Activated CD4-positive, alpha-beta memory T cell treated with anti-CD3 and anti-CD28 coated beads for 36 hours (primary cell): Measurements from ENCODE around the gene INTS11. TPM values are rescaled to one million over a fixed set of nuclear protein-coding genes. Genes with fewer than 3 reads are reported as not detected.

ENCODE experiments used
- CTCF ChIA-PET: fragments of 350-600 bp; sonication (Branson Sonifier 250); formaldehyde crosslinking; loops from one replicate; lab custom pipeline; 2021; ENCODE audit warnings: antibody characterized with exemption, inconsistent platforms; lab: Charles Lee
- POLR2A ChIA-PET: fragments of 350-600 bp; sonication (Branson Sonifier 250); formaldehyde crosslinking; loops from one replicate; lab custom pipeline; 2021; ENCODE audit warnings: antibody characterized with exemption; lab: Charles Lee
- DNase-seq: peaks from one replicate; pipeline ENCODE4 v3.0.0-alpha.2; 2020
- H3K27ac Mint-ChIP-seq: one replicate; pipeline ENCODE4 v1.8.0; 2021; ENCODE audit warnings: mixed read lengths
- H3K27me3 Mint-ChIP-seq: one replicate; pipeline ENCODE4 v1.8.0; 2021; ENCODE audit warnings: mixed read lengths
- H3K36me3 Mint-ChIP-seq: one replicate; pipeline ENCODE4 v1.8.0; 2021; ENCODE audit warnings: mixed read lengths
- H3K4me1 Mint-ChIP-seq: one replicate; pipeline ENCODE4 v1.8.0; 2021; ENCODE audit warnings: low read depth, mixed read lengths
- H3K4me3 Mint-ChIP-seq: one replicate; pipeline ENCODE4 v1.8.0; 2021; ENCODE audit warnings: mild to moderate bottlenecking, mixed read lengths
- H3K9me3 Mint-ChIP-seq: one replicate; pipeline ENCODE4 v1.8.0; 2021; ENCODE audit warnings: mixed read lengths
- intact Hi-C: fragments of 100-400 bp; cut with micrococcal nuclease; formaldehyde crosslinking; loops from one replicate; pipeline ENCODE4 v1.15.1; 2023
- total RNA-seq, 2 experiments: library from RNA; stranded (reverse); gene quantifications; one replicate each; pipeline ENCODE4 v1.2.3, GENCODE V29; 2021

The INTS11 gene
- total RNA-seq, 2 experiments from 2014 or later: 107 to 120 TPM

GRCh38 chr1:1347026-1347595 is 22.7 kb upstream of the INTS11 start:
- Mint-ChIP-seq H3K27me3 (peaks cover 4% of the 10 kb centered on the region), H3K9me3 (no peaks in the 10 kb centered on the region), H3K27ac (no peak overlapping the region), H3K4me1 (peaks cover 20% of the 10 kb centered on the region), H3K4me3 (peak overlapping the region; percentile 74), H3K36me3 (no peaks in the 10 kb centered on the region)
- ChIA-PET CTCF (interaction anchor here (1.3 to 2.4 kb wide), 4 partner anchors 25 to 225 kb away, joined by 3 to 10 read pairs (median 6); partner anchors contain the start of gene CCNL2), POLR2A (interaction anchor here (0.6 kb wide), 1 partner anchor 315 kb away, joined by 3 read pairs; no protein-coding TSS in a partner anchor)
- no peak for DNase-seq
- intact Hi-C loops: no loop called here

GRCh38 chr1:1346501-1346890 is 22.0 kb upstream of the INTS11 start:
- no peaks in the 10 kb centered on the region for H3K36me3 Mint-ChIP-seq
- CTCF ChIA-PET: interaction anchor here (0.5 to 2.4 kb wide), 3 partner anchors 26 to 248 kb away, joined by 3 to 7 read pairs (median 5); no protein-coding TSS in a partner anchor
- no peaks in the 10 kb centered on the region for H3K9me3 Mint-ChIP-seq
- no peak overlapping the region for H3K4me3 Mint-ChIP-seq
- no peak for DNase-seq
- H3K27ac Mint-ChIP-seq: no peak overlapping the region
- POLR2A ChIA-PET: interaction anchor here (0.6 kb wide), 1 partner anchor 315 kb away, joined by 3 read pairs; no protein-coding TSS in a partner anchor
- peaks cover 20% of the 10 kb centered on the region for H3K4me1 Mint-ChIP-seq
- intact Hi-C loops: no loop called here
- no peaks in the 10 kb centered on the region for H3K27me3 Mint-ChIP-seq

- ChIA-PET CTCF (interaction anchor here (0.5 to 1.3 kb wide), 2 partner anchors 26 to 247 kb away, joined by 3 to 5 read pairs; no protein-coding TSS in a partner anchor), POLR2A (no interaction called here)
- Mint-ChIP-seq H3K9me3 (no peaks in the 10 kb centered on the region), H3K27me3 (no peaks in the 10 kb centered on the region), H3K27ac (no peak overlapping the region), H3K4me1 (peaks cover 20% of the 10 kb centered on the region), H3K36me3 (peaks cover 4% of the 10 kb centered on the region), H3K4me3 (no peak overlapping the region)
- no peak for DNase-seq
- intact Hi-C loops: no loop called here
Measured at GRCh38 chr1:1345860-1346500, 21.5 kb upstream of the INTS11 start.

- H3K9me3 Mint-ChIP-seq: no peaks in the 10 kb centered on the region
- peaks cover 10% of the 10 kb centered on the region for H3K36me3 Mint-ChIP-seq
- POLR2A ChIA-PET: no interaction called here
- H3K27ac Mint-ChIP-seq: no peak overlapping the region
- H3K27me3 Mint-ChIP-seq: no peaks in the 10 kb centered on the region
- intact Hi-C loops: no loop called here
- CTCF ChIA-PET: no interaction called here
- DNase-seq: no peak
- H3K4me3 Mint-ChIP-seq: no peak overlapping the region
- H3K4me1 Mint-ChIP-seq: peaks cover 20% of the 10 kb centered on the region
Measured at GRCh38 chr1:1345384-1345783, 20.9 kb upstream of the INTS11 start.

GRCh38 chr1:1344655-1345361 is 20.3 kb upstream of the INTS11 start:
- intact Hi-C loops: no loop called here
- Mint-ChIP-seq H3K9me3 (no peaks in the 10 kb centered on the region), H3K4me3 (no peak overlapping the region), H3K36me3 (peaks cover 10% of the 10 kb centered on the region), H3K27ac (no peak overlapping the region), H3K27me3 (no peaks in the 10 kb centered on the region), H3K4me1 (peaks cover 20% of the 10 kb centered on the region)
- POLR2A ChIA-PET: no interaction called here
- peak; percentile 77 for DNase-seq
- CTCF ChIA-PET: no interaction called here

- no peaks in the 10 kb centered on the region for H3K9me3 Mint-ChIP-seq
- ChIA-PET POLR2A (no interaction called here), CTCF (no interaction called here)
- DNase-seq: no peak
- peaks cover 12% of the 10 kb centered on the region for H3K36me3 Mint-ChIP-seq
- no peak overlapping the region for H3K27ac Mint-ChIP-seq
- H3K27me3 Mint-ChIP-seq: no peaks in the 10 kb centered on the region
- no peak overlapping the region for H3K4me3 Mint-ChIP-seq
- intact Hi-C loops: no loop called here
- H3K4me1 Mint-ChIP-seq: peaks cover 20% of the 10 kb centered on the region
Measured at GRCh38 chr1:1343811-1344421, 19.5 kb upstream of the INTS11 start.

GRCh38 chr1:1342584-1343115 is 18.2 kb upstream of the INTS11 start:
- Mint-ChIP-seq H3K36me3 (peaks cover 15% of the 10 kb centered on the region), H3K9me3 (no peaks in the 10 kb centered on the region), H3K4me1 (peaks cover 16% of the 10 kb centered on the region), H3K27me3 (no peaks in the 10 kb centered on the region), H3K4me3 (no peak overlapping the region), H3K27ac (no peak overlapping the region)
- no peak for DNase-seq
- ChIA-PET POLR2A (interaction anchor here (0.5 kb wide), 1 partner anchor 26 kb away, joined by 5 read pairs; no protein-coding TSS in a partner anchor), CTCF (interaction anchor here (1.0 kb wide), 1 partner anchor 29 kb away, joined by 3 read pairs; no protein-coding TSS in a partner anchor)
- intact Hi-C loops: no loop called here

- H3K4me1 Mint-ChIP-seq: peaks cover 12% of the 10 kb centered on the region
- no peak for DNase-seq
- H3K27me3 Mint-ChIP-seq: no peaks in the 10 kb centered on the region
- H3K27ac Mint-ChIP-seq: no peak overlapping the region
- no peak overlapping the region for H3K4me3 Mint-ChIP-seq
- H3K36me3 Mint-ChIP-seq: peaks cover 15% of the 10 kb centered on the region
- CTCF ChIA-PET: interaction anchor here (1.0 kb wide), 1 partner anchor 29 kb away, joined by 3 read pairs; no protein-coding TSS in a partner anchor
- H3K9me3 Mint-ChIP-seq: no peaks in the 10 kb centered on the region
- POLR2A ChIA-PET: no interaction called here
- intact Hi-C loops: no loop called here
Measured at GRCh38 chr1:1342061-1342562, 17.7 kb upstream of the INTS11 start.

- Mint-ChIP-seq H3K27ac (no peak overlapping the region), H3K36me3 (peaks cover 15% of the 10 kb centered on the region), H3K27me3 (no peaks in the 10 kb centered on the region), H3K9me3 (no peaks in the 10 kb centered on the region), H3K4me1 (peaks cover 7% of the 10 kb centered on the region), H3K4me3 (no peak overlapping the region)
- POLR2A ChIA-PET: no interaction called here
- CTCF ChIA-PET: no interaction called here
- intact Hi-C loops: no loop called here
- no peak for DNase-seq
Measured at GRCh38 chr1:1341549-1342021, 17.1 kb upstream of the INTS11 start.

- intact Hi-C loops: no loop called here
- Mint-ChIP-seq H3K27ac (no peak overlapping the region), H3K9me3 (no peaks in the 10 kb centered on the region), H3K4me3 (no peak overlapping the region), H3K4me1 (peaks cover 7% of the 10 kb centered on the region), H3K36me3 (peaks cover 15% of the 10 kb centered on the region), H3K27me3 (no peaks in the 10 kb centered on the region)
- ChIA-PET POLR2A (no interaction called here), CTCF (no interaction called here)
- DNase-seq: no peak
Measured at GRCh38 chr1:1340791-1341548, 16.5 kb upstream of the INTS11 start.

- CTCF ChIA-PET: interaction anchor here (0.5 kb wide), 1 partner anchor 344 kb away, joined by 3 read pairs; no protein-coding TSS in a partner anchor
- H3K36me3 Mint-ChIP-seq: peaks cover 15% of the 10 kb centered on the region
- no peak overlapping the region for H3K4me3 Mint-ChIP-seq
Measured at GRCh38 chr1:1340185-1340584, 15.7 kb upstream of the INTS11 start.

More at GRCh38 chr1:1340185-1340584, 15.7 kb upstream of the INTS11 start:
- Mint-ChIP-seq H3K27ac (no peak overlapping the region), H3K9me3 (no peaks in the 10 kb centered on the region), H3K27me3 (no peaks in the 10 kb centered on the region), H3K4me1 (peaks cover 7% of the 10 kb centered on the region)
- POLR2A ChIA-PET: no interaction called here
- intact Hi-C loops: no loop called here
- no peak for DNase-seq
